ENCODE data around the gene CDK3.
A peak's percentile ranks its signal among the peaks of the same experiment; 100 is the strongest.

The CDK3 gene

GRCh38 chr17:75994802-75995370 lies 5.8 kb upstream of the CDK3 start:
- DNase-seq, result no peak

GRCh38 chr17:75995385-75995925 lies 5.2 kb upstream of the CDK3 start:
- DNase-seq, result no peak

GRCh38 chr17:75996665-75997590 lies 3.7 kb upstream of the CDK3 start:
- peak; percentile 55 for DNase-seq

GRCh38 chr17:75998327-75998795 lies 2.3 kb upstream of the CDK3 start:
- peak; percentile 28 for DNase-seq

GRCh38 chr17:76000016-76000754 lies 470 bp upstream of the CDK3 start:
- DNase-seq, result no peak

- DNase-seq, result no peak
Measured at GRCh38 chr17:76002100-76002499, 1.4 kb downstream of the CDK3 start.

- no peak for DNase-seq
Measured at GRCh38 chr17:76003915-76004314, 3.3 kb downstream of the CDK3 start.

- no peak for DNase-seq
Measured at GRCh38 chr17:76004750-76005262, 4.2 kb downstream of the CDK3 start.

- peak; percentile 33 for DNase-seq
Measured at GRCh38 chr17:76005263-76006149, 4.9 kb downstream of the CDK3 start.

GRCh38 chr17:76007131-76007849 lies 6.6 kb downstream of the CDK3 start:
- no peak for DNase-seq

- no peak for DNase-seq
Measured at GRCh38 chr17:76007850-76008165, 7.2 kb downstream of the CDK3 start.

- DNase-seq, result no peak
Measured at GRCh38 chr17:76008208-76008607, 7.6 kb downstream of the CDK3 start.

GRCh38 chr17:76008630-76009425 lies 8.2 kb downstream of the CDK3 start:
- DNase-seq, result no peak

GRCh38 chr17:76009447-76009846 lies 8.8 kb downstream of the CDK3 start:
- DNase-seq, result no peak

GRCh38 chr17:76009969-76010661 lies 9.5 kb downstream of the CDK3 start:
- no peak for DNase-seq

GRCh38 chr17:76011951-76012350 lies 11.3 kb downstream of the CDK3 start:
- peak; percentile 31 for DNase-seq

- no peak for DNase-seq
Measured at GRCh38 chr17:76013377-76013932, 12.8 kb downstream of the CDK3 start.

- DNase-seq, result no peak
Measured at GRCh38 chr17:76014100-76014924, 13.7 kb downstream of the CDK3 start.

GRCh38 chr17:76014925-76015261 lies 14.2 kb downstream of the CDK3 start:
- DNase-seq, result no peak
